Fibroblast of lung (primary cell): Measurements from ENCODE around the gene YWHAG. TPM values are rescaled to one million over a fixed set of nuclear protein-coding genes. Genes with fewer than 3 reads are reported as not detected.

Experiments used
- DNase-seq, 2 donors: peaks; one replicate each; pipeline versions ENCODE4 v3.0.0 to v3.0.0-alpha.2; 2010; ENCODE audit warnings: low read depth in 2 of 2
- H2AFZ ChIP-seq: 2 replicates; pipeline ENCODE4 v1.5.1; 2012; ENCODE audit warnings: low read length, control low read depth, inconsistent platforms
- H3K27ac ChIP-seq: 2 replicates; pipeline ENCODE4 v1.5.1; 2011; ENCODE audit warnings: low read length, control low read depth; ENCODE audit not compliant: insufficient read depth
- H3K27me3 ChIP-seq: 2 replicates; pipeline ENCODE4 v1.5.1; 2011; ENCODE audit warnings: mild to moderate bottlenecking, low read length; ENCODE audit not compliant: control insufficient read depth, insufficient read depth
- H3K36me3 ChIP-seq: 2 replicates; pipeline ENCODE4 v1.5.1; 2011; ENCODE audit warnings: low read length; ENCODE audit not compliant: control insufficient read depth, insufficient read depth
- H3K4me1 ChIP-seq: 2 replicates; pipeline ENCODE4 v1.5.1; 2011; ENCODE audit warnings: low read length; ENCODE audit not compliant: control insufficient read depth, insufficient read depth; ENCODE audit errors: extremely low read depth
- H3K4me2 ChIP-seq: 2 replicates; pipeline ENCODE4 v1.5.1; 2011; ENCODE audit warnings: low read length, control low read depth; ENCODE audit not compliant: insufficient read depth; ENCODE audit errors: extremely low read depth
- H3K4me3 ChIP-seq, 4 experiments: fragments of 200-600 bp in 1 of 4; sonication (generic) in 1 of 4; replicated peaks in 1 of 4; 2 replicates each; pipeline ENCODE4 v1.5.1; 2011 to 2016; ENCODE audit warnings: low read length in 4 of 4, low read depth in 3 of 4, mild to moderate bottlenecking in 3 of 4, control low read depth in 2 of 4, inconsistent platforms in 1 of 4, mixed read lengths in 1 of 4; ENCODE audit not compliant: insufficient read depth in 1 of 4; ENCODE audit errors: control extremely low read depth in 1 of 4
- H3K79me2 ChIP-seq: 2 replicates; pipeline ENCODE4 v1.5.1; 2012; ENCODE audit warnings: mild to moderate bottlenecking, low read length, inconsistent platforms; ENCODE audit not compliant: control insufficient read depth, insufficient read depth
- H3K9ac ChIP-seq: 2 replicates; pipeline ENCODE4 v1.5.1; 2011; ENCODE audit warnings: mild to moderate bottlenecking, low read length, control low read depth; ENCODE audit not compliant: insufficient read depth
- H3K9me3 ChIP-seq: 2 replicates; pipeline ENCODE4 v1.5.1; 2012; ENCODE audit warnings: low read depth, low read length; ENCODE audit not compliant: control insufficient read depth, insufficient read depth
- H4K20me1 ChIP-seq: 2 replicates; pipeline ENCODE4 v1.5.1; 2011; ENCODE audit warnings: low read length; ENCODE audit not compliant: control insufficient read depth, insufficient read depth; ENCODE audit errors: extremely low read depth
- EZH2 ChIP-seq: IDR thresholded peaks from 2 replicates; pipeline ENCODE4 v1.5.1; 2012; ENCODE audit warnings: low read length, control low read depth, mild to moderate bottlenecking; ENCODE audit errors: missing control alignments
- polyA plus RNA-seq, 2 donors: library from polyadenylated mRNA; depleted of rRNA in 1 of 2; stranded (reverse) in 1 of 2; unstranded in 1 of 2; fragments of >200 nt; gene quantifications; 2 replicates each; pipeline ENCODE4 v1.2.1, GENCODE V29; 2011 to 2012; ENCODE audit warnings: missing spikeins in 1 of 2
- total RNA-seq: library from RNA; depleted of rRNA; stranded (reverse); fragments of >200 nt; gene quantifications from 2 replicates; pipeline ENCODE4 v1.2.1, GENCODE V29; 2014
- TF ChIP-seq, protein P1 (sequence below), 2 donors: IDR thresholded peaks in 1 of 2; conservative IDR thresholded peaks in 1 of 2; 1 replicate in 1 of 2; 2 replicates in 1 of 2; pipeline ENCODE4 v1.5.1; 2011 to 2012; ENCODE audit warnings: low read length in 2 of 2, control low read depth in 1 of 2, inconsistent platforms in 1 of 2, low read depth in 1 of 2, mild to moderate bottlenecking in 1 of 2

YWHAG gene
- total and polyA plus RNA-seq, 2 donors (not counting 1 experiment from before 2014, with no cell fraction given) = 68.4 to 80.4 TPM

DNA sequence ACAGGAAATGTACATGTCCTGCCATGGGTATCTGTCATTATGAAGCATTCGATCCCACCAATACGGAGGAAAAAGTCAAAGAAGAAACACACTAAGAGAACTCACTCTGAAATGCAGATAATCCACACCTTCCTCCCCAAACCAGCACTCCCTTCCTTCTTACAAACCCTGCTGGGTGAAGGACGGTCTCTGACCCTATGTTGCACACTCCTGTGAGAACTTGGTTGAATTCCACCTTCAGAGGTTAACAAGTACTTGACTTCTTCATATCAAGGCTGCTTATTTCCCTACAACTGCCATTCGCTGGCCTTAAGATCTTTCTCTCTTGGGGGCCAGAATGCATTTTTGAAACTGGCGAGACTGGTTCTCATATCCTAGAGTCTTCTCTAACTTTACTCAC is 16.6 kb downstream of the YWHAG start:
- Histone ChIP-seq H3K27me3 (no peaks in the 10 kb centered on the region), H3K4me1 (peaks cover 18% of the 10 kb centered on the region), H2AFZ (no peak overlapping the region), H3K4me2 (no peak overlapping the region), H4K20me1 (peaks cover 5% of the 10 kb centered on the region), H3K4me3 (no peak overlapping the region), H3K36me3 (peaks cover 19% of the 10 kb centered on the region), H3K9me3 (no peaks in the 10 kb centered on the region), H3K27ac (no peak overlapping the region), H3K79me2 (peaks cover 97% of the 10 kb centered on the region), H3K9ac (no peak overlapping the region)
- TF ChIP-seq, protein P1, sequence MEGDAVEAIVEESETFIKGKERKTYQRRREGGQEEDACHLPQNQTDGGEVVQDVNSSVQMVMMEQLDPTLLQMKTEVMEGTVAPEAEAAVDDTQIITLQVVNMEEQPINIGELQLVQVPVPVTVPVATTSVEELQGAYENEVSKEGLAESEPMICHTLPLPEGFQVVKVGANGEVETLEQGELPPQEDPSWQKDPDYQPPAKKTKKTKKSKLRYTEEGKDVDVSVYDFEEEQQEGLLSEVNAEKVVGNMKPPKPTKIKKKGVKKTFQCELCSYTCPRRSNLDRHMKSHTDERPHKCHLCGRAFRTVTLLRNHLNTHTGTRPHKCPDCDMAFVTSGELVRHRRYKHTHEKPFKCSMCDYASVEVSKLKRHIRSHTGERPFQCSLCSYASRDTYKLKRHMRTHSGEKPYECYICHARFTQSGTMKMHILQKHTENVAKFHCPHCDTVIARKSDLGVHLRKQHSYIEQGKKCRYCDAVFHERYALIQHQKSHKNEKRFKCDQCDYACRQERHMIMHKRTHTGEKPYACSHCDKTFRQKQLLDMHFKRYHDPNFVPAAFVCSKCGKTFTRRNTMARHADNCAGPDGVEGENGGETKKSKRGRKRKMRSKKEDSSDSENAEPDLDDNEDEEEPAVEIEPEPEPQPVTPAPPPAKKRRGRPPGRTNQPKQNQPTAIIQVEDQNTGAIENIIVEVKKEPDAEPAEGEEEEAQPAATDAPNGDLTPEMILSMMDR (conservative IDR thresholded peaks at IDR 0.05 in 1 of 2, IDR thresholded peaks at IDR 0.05 in 1 of 2; ENCODE audit: low read depth in 1 of 2, low read length in 2 of 2) = no peak
- TF ChIP-seq EZH2 = no peak
- no peak for DNase-seq

DNA sequence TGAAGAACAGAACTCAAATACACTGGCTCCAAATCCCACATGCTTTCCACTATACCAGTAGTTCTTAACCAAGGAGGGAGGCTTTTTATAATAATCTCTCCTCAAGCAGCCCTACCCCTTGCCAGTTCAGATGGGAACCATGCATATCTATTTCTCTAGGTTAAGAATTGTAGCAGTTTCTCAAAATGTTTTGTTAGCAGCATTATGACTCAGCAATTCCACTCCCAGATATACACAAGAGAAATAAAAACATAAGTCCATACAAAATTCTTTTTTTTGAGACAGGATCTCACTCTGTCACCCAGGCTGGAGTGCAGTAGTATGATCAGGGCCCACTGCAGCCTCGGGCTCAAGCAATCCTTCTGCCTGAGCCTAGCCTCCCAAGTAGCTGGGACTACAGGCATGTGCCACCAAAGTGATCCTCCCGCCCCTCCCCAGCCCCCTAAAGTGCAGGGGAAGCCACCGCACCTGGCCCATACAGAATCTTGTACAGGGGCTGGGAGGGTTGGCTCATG is 18.1 kb downstream of the YWHAG start:
- H3K36me3 ChIP-seq = peaks cover 7% of the 10 kb centered on the region
- no peak overlapping the region for H3K9ac ChIP-seq
- TF ChIP-seq EZH2 = no peak
- TF ChIP-seq, protein P1 (conservative IDR thresholded peaks at IDR 0.05 in 1 of 2, IDR thresholded peaks at IDR 0.05 in 1 of 2; ENCODE audit: low read depth in 1 of 2, low read length in 2 of 2) = no peak
- H3K4me1 ChIP-seq = peaks cover 13% of the 10 kb centered on the region
- peak; percentile 81 to 86 for DNase-seq
- peaks cover 5% of the 10 kb centered on the region for H4K20me1 ChIP-seq
- H3K9me3 ChIP-seq = no peaks in the 10 kb centered on the region
- H3K27me3 ChIP-seq = no peaks in the 10 kb centered on the region
- H3K4me3 ChIP-seq = no peak overlapping the region
- peak overlapping the region; percentile 61 for H3K27ac ChIP-seq
- H3K79me2 ChIP-seq = peaks cover 97% of the 10 kb centered on the region
- peak overlapping the region; percentile 15 for H3K4me2 ChIP-seq
- H2AFZ ChIP-seq = no peak overlapping the region

DNA sequence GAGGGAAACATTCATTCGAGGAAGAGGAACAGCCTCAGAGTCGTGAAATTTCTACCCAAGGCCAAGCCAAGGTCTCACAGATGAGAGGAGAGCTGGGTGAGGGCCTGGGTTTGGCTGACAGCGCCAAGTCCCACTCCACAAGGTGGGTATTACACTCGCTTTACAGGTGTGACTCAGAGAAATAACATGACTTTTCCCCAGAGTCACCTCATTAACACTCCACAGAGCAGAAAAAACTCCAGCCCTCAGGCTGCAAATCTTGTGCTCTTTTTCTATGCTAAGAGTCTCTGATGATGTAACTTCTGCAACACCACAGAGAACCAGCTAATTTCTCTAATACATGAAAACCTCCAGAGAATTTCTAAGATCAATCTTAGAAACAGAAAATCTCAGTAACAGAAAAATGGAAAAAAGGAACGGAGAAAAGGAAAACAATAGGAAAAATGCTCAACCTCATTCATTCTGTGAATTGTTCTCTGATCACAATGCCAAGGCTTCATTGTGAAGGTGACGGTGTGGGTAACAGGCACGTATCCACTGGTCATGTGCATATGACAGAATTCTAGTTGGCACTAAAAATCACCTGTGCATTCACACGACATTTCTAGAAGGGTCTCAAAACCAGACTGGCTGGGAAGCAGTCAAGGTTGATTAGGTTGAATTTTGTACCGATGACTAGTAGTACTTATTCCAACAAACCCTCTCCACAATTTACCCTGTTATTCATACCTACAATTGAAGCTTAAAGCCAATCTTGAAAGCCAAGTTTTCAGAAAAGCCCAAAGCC is 20.3 kb downstream of the YWHAG start:
- Histone ChIP-seq H3K9me3 (no peaks in the 10 kb centered on the region), H2AFZ (no peak overlapping the region), H3K27ac (no peak overlapping the region), H3K36me3 (peaks cover 3% of the 10 kb centered on the region), H4K20me1 (peaks cover 5% of the 10 kb centered on the region), H3K4me1 (peaks cover 13% of the 10 kb centered on the region), H3K27me3 (no peaks in the 10 kb centered on the region), H3K79me2 (peaks cover 95% of the 10 kb centered on the region), H3K4me3 (no peak overlapping the region), H3K9ac (no peak overlapping the region), H3K4me2 (no peak overlapping the region)
- DNase-seq = peak in 1 of 2 donors; percentile 53
- no peak for TF ChIP-seq EZH2
- TF ChIP-seq, protein P1 (conservative IDR thresholded peaks at IDR 0.05 in 1 of 2, IDR thresholded peaks at IDR 0.05 in 1 of 2; ENCODE audit: low read depth in 1 of 2, low read length in 2 of 2) = no peak
